ENCODE measurements around the gene AP1AR.

AP1AR gene

GRCh38 chr4:112213856-112214255 is 17.7 kb upstream of the AP1AR start:
- H2BK12ac ChIP-seq (ENCODE audit: low read length) = no peak overlapping the region
- H3K27me3 ChIP-seq (ENCODE audit: control insufficient read depth in 3 of 3, insufficient read depth in 3 of 3, low read depth in 1 of 3, low read length in 3 of 3) = peaks cover 0 to 3% (median 0%) of the 10 kb centered on the region in 3 experiments
- no peak overlapping the region for H2BK5ac ChIP-seq (ENCODE audit: low read length)
- no peaks in the 10 kb centered on the region for H3K4me1 ChIP-seq (ENCODE audit: control insufficient read depth in 2 of 2, insufficient read depth in 1 of 2, low read depth in 1 of 2, low read length in 2 of 2)
- no peak overlapping the region for H4K91ac ChIP-seq (ENCODE audit: low read depth, low read length, poor library complexity)
- no peak for DNase-seq (ENCODE audit: low spot score)
- no peak overlapping the region for H3K9ac ChIP-seq (ENCODE audit: low read depth, low read length, poor library complexity)
- H3K9me3 ChIP-seq (replicated peaks in 1 of 2; ENCODE audit: control insufficient read depth in 2 of 2, insufficient read depth in 1 of 2, low read depth in 1 of 2, low read length in 2 of 2) = no peaks in the 10 kb centered on the region
- no peaks in the 10 kb centered on the region for H3K79me1 ChIP-seq (ENCODE audit: low read depth, low read length)
- H3K4me3 ChIP-seq (ENCODE audit: low read length in 2 of 2) = no peak overlapping the region
- H3K36me3 ChIP-seq (replicated peaks in 1 of 2; ENCODE audit: control insufficient read depth in 2 of 2, insufficient read depth in 2 of 2, low read length in 2 of 2) = no peaks in the 10 kb centered on the region
- H3K18ac ChIP-seq (ENCODE audit: low read length) = no peak overlapping the region
- H3K23ac ChIP-seq (ENCODE audit: low read depth, low read length, poor library complexity) = no peak overlapping the region
- H3K4me2 ChIP-seq (ENCODE audit: insufficient read depth, low read length, poor library complexity, severe bottlenecking) = no peak overlapping the region
- H3K4ac ChIP-seq (ENCODE audit: low read length) = no peak overlapping the region
- H3K27ac ChIP-seq (replicated peaks; ENCODE audit: low read length) = no peak overlapping the region
- H2AFZ ChIP-seq (ENCODE audit: low read length) = no peak overlapping the region
- H2BK15ac ChIP-seq (ENCODE audit: low read length) = no peak overlapping the region
- WGBS, 2 donors (ENCODE audit: extremely low coverage in 2 of 2, insufficient read length in 2 of 2, insufficient replicate concordance in 1 of 2) = no CpG with 5 or more reads among the region's 3 CpGs
- no peak overlapping the region for H4K8ac ChIP-seq (ENCODE audit: low read depth, low read length)
- H2BK120ac ChIP-seq (ENCODE audit: low read depth, low read length) = no peak overlapping the region
- H3K14ac ChIP-seq (ENCODE audit: low read length) = no peak overlapping the region
- H2AK5ac ChIP-seq (ENCODE audit: low read depth, low read length) = no peak overlapping the region

GRCh38 chr4:112214390-112215264 is 17.0 kb upstream of the AP1AR start:
- H3K23ac ChIP-seq (ENCODE audit: low read depth, low read length, poor library complexity) = no peak overlapping the region

GRCh38 chr4:112219826-112220366 is 11.7 kb upstream of the AP1AR start:
- no peak overlapping the region for H3K27ac ChIP-seq (replicated peaks; ENCODE audit: low read length)
- no peak overlapping the region for H2BK5ac ChIP-seq (ENCODE audit: low read length)
- DNase-seq (ENCODE audit: low spot score) = no peak
- no peak overlapping the region for H3K14ac ChIP-seq (ENCODE audit: low read length)
- H2BK120ac ChIP-seq (ENCODE audit: low read depth, low read length) = no peak overlapping the region
- no peak overlapping the region for H3K4me3 ChIP-seq (ENCODE audit: low read length in 2 of 2)
- H3K4ac ChIP-seq (ENCODE audit: low read length) = no peak overlapping the region
- no peak overlapping the region for H2AK5ac ChIP-seq (ENCODE audit: low read depth, low read length)
- H2AFZ ChIP-seq (ENCODE audit: low read length) = no peak overlapping the region
- peaks cover 0 to 2% of the 10 kb centered on the region in 2 donors for H3K9me3 ChIP-seq (replicated peaks in 1 of 2; ENCODE audit: control insufficient read depth in 2 of 2, insufficient read depth in 1 of 2, low read depth in 1 of 2, low read length in 2 of 2)
- WGBS, 2 donors (ENCODE audit: extremely low coverage in 2 of 2, insufficient read length in 2 of 2, insufficient replicate concordance in 1 of 2) = no CpG with 5 or more reads among the region's 7 CpGs
- H2BK12ac ChIP-seq (ENCODE audit: low read length) = no peak overlapping the region
- H3K79me1 ChIP-seq (ENCODE audit: low read depth, low read length) = peaks cover 3% of the 10 kb centered on the region
- no peak overlapping the region for H3K23ac ChIP-seq (ENCODE audit: low read depth, low read length, poor library complexity)
- no peak overlapping the region for H3K4me2 ChIP-seq (ENCODE audit: insufficient read depth, low read length, poor library complexity, severe bottlenecking)
- no peak overlapping the region for H3K18ac ChIP-seq (ENCODE audit: low read length)
- H3K27me3 ChIP-seq (ENCODE audit: control insufficient read depth in 3 of 3, insufficient read depth in 3 of 3, low read depth in 1 of 3, low read length in 3 of 3) = peaks cover 0 to 3% (median 0%) of the 10 kb centered on the region in 3 experiments
- H3K9ac ChIP-seq (ENCODE audit: low read depth, low read length, poor library complexity) = no peak overlapping the region
- no peak overlapping the region for H4K91ac ChIP-seq (ENCODE audit: low read depth, low read length, poor library complexity)
- H4K8ac ChIP-seq (ENCODE audit: low read depth, low read length) = no peak overlapping the region
- no peak overlapping the region for H2BK15ac ChIP-seq (ENCODE audit: low read length)
- H3K36me3 ChIP-seq (replicated peaks in 1 of 2; ENCODE audit: control insufficient read depth in 2 of 2, insufficient read depth in 2 of 2, low read length in 2 of 2) = no peaks in the 10 kb centered on the region
- no peaks in the 10 kb centered on the region for H3K4me1 ChIP-seq (ENCODE audit: control insufficient read depth in 2 of 2, insufficient read depth in 1 of 2, low read depth in 1 of 2, low read length in 2 of 2)

More at GRCh38 chr4:112214390-112215264, 17.0 kb upstream of the AP1AR start:
- no peak for DNase-seq (ENCODE audit: low spot score)
- Histone ChIP-seq H3K4me2 (ENCODE audit: insufficient read depth, low read length, poor library complexity, severe bottlenecking) (no peak overlapping the region), H3K79me1 (ENCODE audit: low read depth, low read length) (no peaks in the 10 kb centered on the region), H3K27ac (replicated peaks; ENCODE audit: low read length) (no peak overlapping the region), H2BK5ac (ENCODE audit: low read length) (no peak overlapping the region), H2AK5ac (ENCODE audit: low read depth, low read length) (no peak overlapping the region), H3K4me3 (ENCODE audit: low read length in 2 of 2) (no peak overlapping the region), H3K9ac (ENCODE audit: low read depth, low read length, poor library complexity) (no peak overlapping the region), H3K14ac (ENCODE audit: low read length) (no peak overlapping the region), H3K9me3 (replicated peaks in 1 of 2; ENCODE audit: control insufficient read depth in 2 of 2, insufficient read depth in 1 of 2, low read depth in 1 of 2, low read length in 2 of 2) (no peaks in the 10 kb centered on the region), H2BK15ac (ENCODE audit: low read length) (no peak overlapping the region), H3K18ac (ENCODE audit: low read length) (no peak overlapping the region), H3K4me1 (ENCODE audit: control insufficient read depth in 2 of 2, insufficient read depth in 1 of 2, low read depth in 1 of 2, low read length in 2 of 2) (no peaks in the 10 kb centered on the region), H4K91ac (ENCODE audit: low read depth, low read length, poor library complexity) (no peak overlapping the region), H4K8ac (ENCODE audit: low read depth, low read length) (no peak overlapping the region), H3K4ac (ENCODE audit: low read length) (no peak overlapping the region), H2BK12ac (ENCODE audit: low read length) (no peak overlapping the region), H2AFZ (ENCODE audit: low read length) (no peak overlapping the region), H2BK120ac (ENCODE audit: low read depth, low read length) (no peak overlapping the region), H3K36me3 (replicated peaks in 1 of 2; ENCODE audit: control insufficient read depth in 2 of 2, insufficient read depth in 2 of 2, low read length in 2 of 2) (no peaks in the 10 kb centered on the region), H3K27me3 (ENCODE audit: control insufficient read depth in 3 of 3, insufficient read depth in 3 of 3, low read depth in 1 of 3, low read length in 3 of 3) (peaks cover 0 to 3% (median 0%) of the 10 kb centered on the region in 3 experiments)

- Histone ChIP-seq H2BK5ac (ENCODE audit: low read length) (no peak overlapping the region), H3K9me3 (replicated peaks in 1 of 2; ENCODE audit: control insufficient read depth in 2 of 2, insufficient read depth in 1 of 2, low read depth in 1 of 2, low read length in 2 of 2) (peaks cover 0 to 2% of the 10 kb centered on the region in 2 donors), H2BK12ac (ENCODE audit: low read length) (no peak overlapping the region), H3K4me1 (ENCODE audit: control insufficient read depth in 2 of 2, insufficient read depth in 1 of 2, low read depth in 1 of 2, low read length in 2 of 2) (no peaks in the 10 kb centered on the region), H2BK15ac (ENCODE audit: low read length) (no peak overlapping the region), H3K14ac (ENCODE audit: low read length) (peak overlapping the region; percentile 38), H3K9ac (ENCODE audit: low read depth, low read length, poor library complexity) (no peak overlapping the region), H4K91ac (ENCODE audit: low read depth, low read length, poor library complexity) (no peak overlapping the region), H4K8ac (ENCODE audit: low read depth, low read length) (no peak overlapping the region), H3K27me3 (ENCODE audit: control insufficient read depth in 3 of 3, insufficient read depth in 3 of 3, low read depth in 1 of 3, low read length in 3 of 3) (no peaks in the 10 kb centered on the region), H3K4ac (ENCODE audit: low read length) (no peak overlapping the region), H3K4me2 (ENCODE audit: insufficient read depth, low read length, poor library complexity, severe bottlenecking) (no peak overlapping the region), H3K36me3 (replicated peaks in 1 of 2; ENCODE audit: control insufficient read depth in 2 of 2, insufficient read depth in 2 of 2, low read length in 2 of 2) (no peaks in the 10 kb centered on the region), H3K4me3 (ENCODE audit: low read length in 2 of 2) (no peak overlapping the region), H3K23ac (ENCODE audit: low read depth, low read length, poor library complexity) (no peak overlapping the region), H2AFZ (ENCODE audit: low read length) (no peak overlapping the region), H3K18ac (ENCODE audit: low read length) (no peak overlapping the region), H2AK5ac (ENCODE audit: low read depth, low read length) (no peak overlapping the region), H3K79me1 (ENCODE audit: low read depth, low read length) (peaks cover 3% of the 10 kb centered on the region), H3K27ac (replicated peaks; ENCODE audit: low read length) (no peak overlapping the region), H2BK120ac (ENCODE audit: low read depth, low read length) (no peak overlapping the region)
- DNase-seq (ENCODE audit: low spot score) = no peak
- no CpG with 5 or more reads among the region's 43 CpGs for WGBS, 2 donors (ENCODE audit: extremely low coverage in 2 of 2, insufficient read length in 2 of 2, insufficient replicate concordance in 1 of 2)
Observed at GRCh38 chr4:112222219-112222955, 9.2 kb upstream of the AP1AR start.

Data from neuronal stem cell (in vitro differentiated cells).